Neuronal stem cell (in vitro differentiated cells): ENCODE data around the gene STXBP6.

Experiments
- DNase-seq: peaks from one replicate; pipeline ENCODE4 v3.0.0-alpha.2; 2013; ENCODE audit warnings: low spot score
- H2AFZ ChIP-seq: one replicate; pipeline ENCODE4 v1.6.1; 2013; ENCODE audit warnings: mild to moderate bottlenecking, low read length, inconsistent platforms
- H2AK5ac ChIP-seq: 2 replicates; pipeline ENCODE4 v1.6.1; 2013; ENCODE audit warnings: low read depth, mild to moderate bottlenecking, inconsistent platforms, low read length, moderate library complexity, mixed read lengths
- H2BK120ac ChIP-seq: 2 replicates; pipeline ENCODE4 v1.6.1; 2013; ENCODE audit warnings: low read depth, mild to moderate bottlenecking, inconsistent platforms, low read length, moderate library complexity, mixed read lengths
- H2BK12ac ChIP-seq: one replicate; pipeline ENCODE4 v1.6.1; 2013; ENCODE audit warnings: low read length, inconsistent platforms
- H2BK15ac ChIP-seq: 2 replicates; pipeline ENCODE4 v1.6.1; 2013; ENCODE audit warnings: mild to moderate bottlenecking, low read length, inconsistent platforms, mixed read lengths
- H2BK5ac ChIP-seq: one replicate; pipeline ENCODE4 v1.6.1; 2013; ENCODE audit warnings: inconsistent platforms, mild to moderate bottlenecking, low read length, moderate library complexity
- H3K14ac ChIP-seq: one replicate; pipeline ENCODE4 v1.6.1; 2013; ENCODE audit warnings: low read length, inconsistent platforms
- H3K18ac ChIP-seq: 2 replicates; pipeline ENCODE4 v1.6.1; 2013; ENCODE audit warnings: low read length, inconsistent platforms
- H3K23ac ChIP-seq: 2 replicates; pipeline ENCODE4 v1.6.1; 2013; ENCODE audit warnings: low read depth, mild to moderate bottlenecking, mixed read lengths, low read length, inconsistent platforms; ENCODE audit not compliant: poor library complexity
- H3K27ac ChIP-seq: replicated peaks from 3 replicates; pipeline ENCODE4 v1.5.1; 2013; ENCODE audit warnings: low read length, inconsistent platforms
- H3K27me3 ChIP-seq, 3 experiments: 2 replicates each; pipeline ENCODE4 v1.6.1; 2013; ENCODE audit warnings: low read length in 3 of 3, mild to moderate bottlenecking in 2 of 3, inconsistent platforms in 1 of 3, low read depth in 1 of 3, mixed read lengths in 1 of 3, moderate library complexity in 1 of 3; ENCODE audit not compliant: control insufficient read depth in 3 of 3, insufficient read depth in 3 of 3
- H3K36me3 ChIP-seq, 2 donors: replicated peaks in 1 of 2; 2 replicates each; pipeline ENCODE4 v1.6.1; 2013; ENCODE audit warnings: low read length in 2 of 2; ENCODE audit not compliant: control insufficient read depth in 2 of 2, insufficient read depth in 2 of 2
- H3K4ac ChIP-seq: 2 replicates; pipeline ENCODE4 v1.6.1; 2013; ENCODE audit warnings: inconsistent platforms, mild to moderate bottlenecking, low read length, moderate library complexity
- H3K4me1 ChIP-seq, 2 donors: 1 replicate in 1 of 2; 2 replicates in 1 of 2; pipeline ENCODE4 v1.6.1; 2013; ENCODE audit warnings: low read length in 2 of 2, low read depth in 1 of 2; ENCODE audit not compliant: control insufficient read depth in 2 of 2, insufficient read depth in 1 of 2
- H3K4me2 ChIP-seq: one replicate; pipeline ENCODE4 v1.6.1; 2013; ENCODE audit warnings: mild to moderate bottlenecking, low read length, inconsistent platforms; ENCODE audit not compliant: insufficient read depth, poor library complexity, severe bottlenecking
- H3K4me3 ChIP-seq, 2 donors: 2 replicates each; pipeline ENCODE4 v1.5.1; 2013; ENCODE audit warnings: low read length in 2 of 2, mild to moderate bottlenecking in 2 of 2, inconsistent platforms in 1 of 2, moderate library complexity in 1 of 2
- H3K79me1 ChIP-seq: one replicate; pipeline ENCODE4 v1.6.1; 2013; ENCODE audit warnings: low read depth, mild to moderate bottlenecking, inconsistent platforms, low read length, moderate library complexity
- H3K9ac ChIP-seq: one replicate; pipeline ENCODE4 v1.6.1; 2013; ENCODE audit warnings: mild to moderate bottlenecking, low read depth, low read length, inconsistent platforms; ENCODE audit not compliant: poor library complexity
- H3K9me3 ChIP-seq, 2 donors: replicated peaks in 1 of 2; 2 replicates each; pipeline versions ENCODE3 to v1.6.1; 2013; ENCODE audit warnings: low read length in 2 of 2, mild to moderate bottlenecking in 2 of 2, inconsistent platforms in 1 of 2, low read depth in 1 of 2, mixed read lengths in 1 of 2, moderate library complexity in 1 of 2; ENCODE audit not compliant: control insufficient read depth in 2 of 2, insufficient read depth in 1 of 2
- H4K8ac ChIP-seq: one replicate; pipeline ENCODE4 v1.6.1; 2013; ENCODE audit warnings: low read depth, mild to moderate bottlenecking, inconsistent platforms, low read length, moderate library complexity
- H4K91ac ChIP-seq: one replicate; pipeline ENCODE4 v1.6.1; 2013; ENCODE audit warnings: low read length, low read depth, mild to moderate bottlenecking, inconsistent platforms; ENCODE audit not compliant: poor library complexity
- WGBS, 2 donors: extraction: QIAGEN DNeasy Blood & Tissue Kit; methylation state at CpG; one replicate each; pipeline ENCODE4 v1.1.7; 2013; ENCODE audit warnings: missing lambda C conversion rate in 2 of 2, mixed read lengths in 1 of 2; ENCODE audit not compliant: insufficient read length in 2 of 2, insufficient replicate concordance in 1 of 2; ENCODE audit errors: extremely low coverage in 2 of 2; 5-methylcytosine and 5-hydroxymethylcytosine counted together

STXBP6 gene

GRCh38 chr14:24999157-24999556, 50.8 kb downstream of the STXBP6 start:
- Histone ChIP-seq H3K27ac (no peak overlapping the region), H3K27me3 (no peaks in the 10 kb centered on the region), H3K9ac (no peak overlapping the region)

GRCh38 chr14:24996930-24997725, 52.8 kb downstream of the STXBP6 start:
- no peak overlapping the region for H3K14ac ChIP-seq
- H3K27ac ChIP-seq, result no peak overlapping the region
- no peak overlapping the region for H2AFZ ChIP-seq
- no peak overlapping the region for H3K23ac ChIP-seq
- H3K4me2 ChIP-seq, result no peak overlapping the region
- H2BK5ac ChIP-seq, result no peak overlapping the region
- H3K36me3 ChIP-seq, result no peaks in the 10 kb centered on the region
- 100% methylated on average over 1 of the region's 6 CpGs; no CpG with 5 or more reads in 1 of the 2 donors for WGBS, 2 donors
- H4K8ac ChIP-seq, result no peak overlapping the region
- H2BK12ac ChIP-seq, result no peak overlapping the region
- no peaks in the 10 kb centered on the region for H3K4me1 ChIP-seq
- no peak overlapping the region for H3K4me3 ChIP-seq
- no peak overlapping the region for H2BK15ac ChIP-seq
- H3K9ac ChIP-seq, result no peak overlapping the region
- no peaks in the 10 kb centered on the region for H3K9me3 ChIP-seq
- no peak overlapping the region for H3K4ac ChIP-seq
- H2AK5ac ChIP-seq, result no peak overlapping the region
- H3K79me1 ChIP-seq, result no peaks in the 10 kb centered on the region
- no peak for DNase-seq
- no peak overlapping the region for H2BK120ac ChIP-seq
- no peaks in the 10 kb centered on the region for H3K27me3 ChIP-seq
- H3K18ac ChIP-seq, result no peak overlapping the region
- H4K91ac ChIP-seq, result no peak overlapping the region

More at GRCh38 chr14:24999157-24999556, 50.8 kb downstream of the STXBP6 start:
- no peak overlapping the region for H2AFZ ChIP-seq
- no peak overlapping the region for H2BK5ac ChIP-seq
- H3K23ac ChIP-seq, result no peak overlapping the region
- no peak overlapping the region for H4K91ac ChIP-seq
- no peak overlapping the region for H3K4ac ChIP-seq
- H3K18ac ChIP-seq, result no peak overlapping the region
- WGBS, 2 donors, result no CpG with 5 or more reads among the region's 4 CpGs
- peaks cover 0 to 2% of the 10 kb centered on the region in 2 donors for H3K9me3 ChIP-seq
- no peak overlapping the region for H2BK120ac ChIP-seq
- H3K4me1 ChIP-seq, result peaks cover 4 to 12% of the 10 kb centered on the region in 2 donors
- H2BK12ac ChIP-seq, result no peak overlapping the region
- DNase-seq, result no peak
- H3K14ac ChIP-seq, result no peak overlapping the region
- H3K4me2 ChIP-seq, result no peak overlapping the region
- no peak overlapping the region for H3K4me3 ChIP-seq
- H4K8ac ChIP-seq, result no peak overlapping the region
- no peak overlapping the region for H2BK15ac ChIP-seq
- no peak overlapping the region for H2AK5ac ChIP-seq
- no peaks in the 10 kb centered on the region for H3K79me1 ChIP-seq
- H3K36me3 ChIP-seq, result no peaks in the 10 kb centered on the region

- no peak overlapping the region for H4K91ac ChIP-seq
- H3K79me1 ChIP-seq, result no peaks in the 10 kb centered on the region
- H2AFZ ChIP-seq, result no peak overlapping the region
- no peak for DNase-seq
- no peaks in the 10 kb centered on the region for H3K4me1 ChIP-seq
- H3K14ac ChIP-seq, result no peak overlapping the region
- H3K36me3 ChIP-seq, result no peaks in the 10 kb centered on the region
- H3K27ac ChIP-seq, result no peak overlapping the region
- H3K4me2 ChIP-seq, result no peak overlapping the region
- no peaks in the 10 kb centered on the region for H3K9me3 ChIP-seq
- H3K9ac ChIP-seq, result no peak overlapping the region
- no CpG with 5 or more reads among the region's 4 CpGs for WGBS, 2 donors
- H2BK15ac ChIP-seq, result no peak overlapping the region
- H2BK120ac ChIP-seq, result no peak overlapping the region
- H3K4ac ChIP-seq, result no peak overlapping the region
- H3K4me3 ChIP-seq, result no peak overlapping the region
- H2BK5ac ChIP-seq, result no peak overlapping the region
- H3K18ac ChIP-seq, result no peak overlapping the region
- no peak overlapping the region for H2BK12ac ChIP-seq
- no peak overlapping the region for H3K23ac ChIP-seq
- H3K27me3 ChIP-seq, result no peaks in the 10 kb centered on the region
- no peak overlapping the region for H2AK5ac ChIP-seq
- H4K8ac ChIP-seq, result no peak overlapping the region
Observed at GRCh38 chr14:24995016-24995415, 54.9 kb downstream of the STXBP6 start.

- Histone ChIP-seq H2AFZ (no peak overlapping the region), H3K79me1 (no peaks in the 10 kb centered on the region), H4K8ac (no peak overlapping the region), H4K91ac (no peak overlapping the region), H2BK15ac (no peak overlapping the region), H2BK12ac (no peak overlapping the region), H2BK120ac (no peak overlapping the region), H3K23ac (no peak overlapping the region), H2AK5ac (no peak overlapping the region), H3K4ac (no peak overlapping the region), H3K4me3 (no peak overlapping the region), H3K18ac (no peak overlapping the region), H3K27me3 (no peaks in the 10 kb centered on the region), H3K27ac (no peak overlapping the region), H3K14ac (no peak overlapping the region), H2BK5ac (no peak overlapping the region), H3K9ac (no peak overlapping the region), H3K36me3 (no peaks in the 10 kb centered on the region), H3K4me2 (no peak overlapping the region), H3K9me3 (no peaks in the 10 kb centered on the region), H3K4me1 (no peaks in the 10 kb centered on the region)
- DNase-seq, result no peak
Observed at GRCh38 chr14:24993631-24994030, 56.3 kb downstream of the STXBP6 start.
